Right atrium auricular region (tissue), 2 donors: ENCODE results near the gene WDR37. TPM values are rescaled to one million over a fixed set of nuclear protein-coding genes. Genes with fewer than 3 reads are reported as not detected.

Experiments
- DNase-seq: peaks from one replicate; pipeline ENCODE4 v3.0.0-alpha.2; 2019; ENCODE audit warnings: low spot score
- H3K27ac ChIP-seq, 2 donors: fragments of 200-600 bp; sonication (generic); 1 replicate in 1 of 2; 2 replicates in 1 of 2; pipeline ENCODE4 v1.5.1; 2016 to 2019
- H3K27me3 ChIP-seq, 2 donors: fragments of 200-600 bp; sonication (generic); one replicate each; pipeline versions ENCODE4 v1.5.1 to v1.6.0; 2017 to 2019
- H3K36me3 ChIP-seq: fragments of 200-600 bp; sonication (generic); one replicate; pipeline ENCODE4 v1.5.1; 2016
- H3K4me1 ChIP-seq, 2 donors: fragments of 200-600 bp; sonication (generic); one replicate each; pipeline versions ENCODE4 v1.5.1 to v1.6.0; 2017 to 2019
- H3K4me3 ChIP-seq, 2 donors: fragments of 200-600 bp; sonication (generic); 1 replicate in 1 of 2; 2 replicates in 1 of 2; pipeline ENCODE4 v1.5.1; 2017 to 2019; ENCODE audit warnings: mild to moderate bottlenecking in 1 of 2, moderate library complexity in 1 of 2
- H3K9me3 ChIP-seq, 2 donors: fragments of 200-600 bp; sonication (generic); one replicate each; pipeline ENCODE4 v1.5.1; 2019
- total RNA-seq, 2 donors: library from RNA; depleted of rRNA; stranded (reverse); fragments of >200 nt; gene quantifications; one replicate each; pipeline ENCODE4 v1.1.0, GENCODE V29; 2016
- TF ChIP-seq, protein P1 (sequence below), 2 donors: fragments of 200-600 bp; sonication (generic); IDR thresholded peaks; one replicate each; pipeline ENCODE4 v1.5.1; 2019; ENCODE audit warnings: antibody characterized with exemption in 2 of 2

WDR37 gene
- total RNA-seq, 2 donors from 2014 or later: 19.4 to 20.2 TPM

GRCh38 chr10:1175956-1176565, 119.9 kb downstream of the WDR37 start:
- no peak for DNase-seq
- H3K4me3 ChIP-seq: no peak overlapping the region
- no peaks in the 10 kb centered on the region for H3K36me3 ChIP-seq
- no peak overlapping the region for H3K27ac ChIP-seq
- H3K9me3 ChIP-seq: no peaks in the 10 kb centered on the region
- TF ChIP-seq, protein P1, sequence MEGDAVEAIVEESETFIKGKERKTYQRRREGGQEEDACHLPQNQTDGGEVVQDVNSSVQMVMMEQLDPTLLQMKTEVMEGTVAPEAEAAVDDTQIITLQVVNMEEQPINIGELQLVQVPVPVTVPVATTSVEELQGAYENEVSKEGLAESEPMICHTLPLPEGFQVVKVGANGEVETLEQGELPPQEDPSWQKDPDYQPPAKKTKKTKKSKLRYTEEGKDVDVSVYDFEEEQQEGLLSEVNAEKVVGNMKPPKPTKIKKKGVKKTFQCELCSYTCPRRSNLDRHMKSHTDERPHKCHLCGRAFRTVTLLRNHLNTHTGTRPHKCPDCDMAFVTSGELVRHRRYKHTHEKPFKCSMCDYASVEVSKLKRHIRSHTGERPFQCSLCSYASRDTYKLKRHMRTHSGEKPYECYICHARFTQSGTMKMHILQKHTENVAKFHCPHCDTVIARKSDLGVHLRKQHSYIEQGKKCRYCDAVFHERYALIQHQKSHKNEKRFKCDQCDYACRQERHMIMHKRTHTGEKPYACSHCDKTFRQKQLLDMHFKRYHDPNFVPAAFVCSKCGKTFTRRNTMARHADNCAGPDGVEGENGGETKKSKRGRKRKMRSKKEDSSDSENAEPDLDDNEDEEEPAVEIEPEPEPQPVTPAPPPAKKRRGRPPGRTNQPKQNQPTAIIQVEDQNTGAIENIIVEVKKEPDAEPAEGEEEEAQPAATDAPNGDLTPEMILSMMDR (IDR thresholded peaks at IDR 0.05): no peak
- H3K27me3 ChIP-seq: no peaks in the 10 kb centered on the region
- H3K4me1 ChIP-seq: no peaks in the 10 kb centered on the region

DNA sequence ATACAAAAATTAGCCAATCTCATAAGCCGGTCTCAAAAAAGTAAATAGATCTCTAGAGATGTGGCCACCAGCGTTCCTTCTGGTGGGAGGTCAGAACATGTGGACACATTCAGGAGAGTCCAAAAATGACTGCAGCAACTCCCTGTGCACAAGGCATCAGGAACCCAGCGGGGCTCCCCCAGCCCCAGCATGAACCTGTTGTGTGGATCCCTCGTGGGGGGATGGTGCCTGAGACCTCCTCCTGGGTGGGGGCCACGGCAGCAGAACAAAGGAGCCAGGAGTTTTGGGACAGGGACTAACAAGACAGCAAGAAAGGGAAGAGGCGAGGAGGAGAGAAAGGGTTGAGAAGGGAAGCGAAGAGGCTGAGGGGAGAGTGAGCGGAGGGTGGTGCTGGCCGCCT, 121.8 kb downstream of the WDR37 start:
- no peak overlapping the region for H3K4me3 ChIP-seq
- no peak for DNase-seq

GRCh38 chr10:1178506-1178905, 122.3 kb downstream of the WDR37 start:
- no peak for DNase-seq
- Histone ChIP-seq H3K27ac (no peak overlapping the region), H3K4me1 (no peaks in the 10 kb centered on the region), H3K27me3 (no peaks in the 10 kb centered on the region), H3K36me3 (no peaks in the 10 kb centered on the region), H3K4me3 (no peak overlapping the region), H3K9me3 (no peaks in the 10 kb centered on the region)
- TF ChIP-seq, protein P1 (IDR thresholded peaks at IDR 0.05): no peak

More for the DNA sequence above, 121.8 kb downstream of the WDR37 start:
- no peaks in the 10 kb centered on the region for H3K36me3 ChIP-seq
- TF ChIP-seq, protein P1 (IDR thresholded peaks at IDR 0.05): no peak
- H3K27me3 ChIP-seq: no peaks in the 10 kb centered on the region
- no peaks in the 10 kb centered on the region for H3K4me1 ChIP-seq
- H3K27ac ChIP-seq: no peak overlapping the region
- no peaks in the 10 kb centered on the region for H3K9me3 ChIP-seq

- TF ChIP-seq, protein P1 (IDR thresholded peaks at IDR 0.05): no peak
- Histone ChIP-seq H3K9me3 (no peaks in the 10 kb centered on the region), H3K4me1 (no peaks in the 10 kb centered on the region), H3K4me3 (no peak overlapping the region), H3K27me3 (no peaks in the 10 kb centered on the region), H3K27ac (no peak overlapping the region), H3K36me3 (no peaks in the 10 kb centered on the region)
- DNase-seq: no peak
These were observed 123.3 kb downstream of the WDR37 start for GRCh38 chr10:1179346-1180070.

- DNase-seq: no peak
- Histone ChIP-seq H3K27ac (no peak overlapping the region), H3K4me3 (no peak overlapping the region), H3K27me3 (no peaks in the 10 kb centered on the region), H3K36me3 (no peaks in the 10 kb centered on the region), H3K9me3 (no peaks in the 10 kb centered on the region), H3K4me1 (no peaks in the 10 kb centered on the region)
- TF ChIP-seq, protein P1 (IDR thresholded peaks at IDR 0.05): no peak
These were observed 124.0 kb downstream of the WDR37 start for GRCh38 chr10:1180071-1180730.
